ENCODE data around the gene ZNF181.
"Not testable (repeated sequence)": the region's sequence is repeated elsewhere in the genome, so short reads cannot be mapped to it uniquely, and the experiment has no call there.

Gene ZNF181

DNA sequence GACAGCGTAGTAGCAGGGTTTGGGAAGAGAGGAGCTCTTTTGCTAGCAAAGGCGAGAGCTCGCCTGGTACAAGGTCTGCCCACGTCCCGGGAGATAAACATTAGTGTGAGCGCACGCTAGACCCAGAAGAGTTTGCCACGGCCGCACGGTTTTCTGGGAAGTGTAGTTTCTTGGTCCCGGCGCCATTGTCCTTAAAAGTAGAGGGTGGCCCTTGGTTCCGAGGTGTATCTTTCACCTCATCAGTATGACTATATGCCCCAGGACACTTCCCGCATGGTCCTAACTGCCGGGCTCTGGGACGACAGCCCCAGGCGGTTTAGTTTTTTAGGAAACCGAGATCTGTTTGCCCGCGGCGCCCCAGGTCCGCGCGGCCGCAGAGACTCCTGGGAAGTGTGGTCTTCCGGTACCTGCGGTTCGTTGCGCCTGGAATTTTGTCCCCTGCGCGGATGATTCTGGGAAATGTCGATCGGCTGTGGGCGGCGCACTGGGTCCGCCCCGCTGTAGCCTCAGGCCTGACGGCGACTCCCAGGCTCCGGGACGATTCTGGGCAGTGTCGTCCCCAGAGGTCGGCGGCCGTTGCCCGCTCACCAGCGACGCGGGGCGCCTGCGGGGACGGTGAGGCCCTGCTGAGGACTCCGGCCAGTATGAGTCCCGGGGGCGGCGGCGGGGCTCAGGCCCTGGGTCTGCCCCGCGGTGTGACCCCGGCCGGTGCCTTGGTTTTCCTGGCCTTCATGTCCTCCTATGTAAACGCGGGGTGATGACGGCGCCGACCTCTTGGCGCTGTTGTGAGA lies at the start of gene ZNF181:
Gene ZNF181 (plus strand): TSS at position 498 of the 791 bp plus-strand sequence. CDS start 795 bp downstream, outside the sequence.
- peak; percentile 93 for DNase-seq (ENCODE audit: low spot score)

- DNase-seq (ENCODE audit: low spot score) = not testable (repeated sequence)
Observed at GRCh38 chr19:34685266-34685665, 48.8 kb upstream of the ZNF181 start.

DNA sequence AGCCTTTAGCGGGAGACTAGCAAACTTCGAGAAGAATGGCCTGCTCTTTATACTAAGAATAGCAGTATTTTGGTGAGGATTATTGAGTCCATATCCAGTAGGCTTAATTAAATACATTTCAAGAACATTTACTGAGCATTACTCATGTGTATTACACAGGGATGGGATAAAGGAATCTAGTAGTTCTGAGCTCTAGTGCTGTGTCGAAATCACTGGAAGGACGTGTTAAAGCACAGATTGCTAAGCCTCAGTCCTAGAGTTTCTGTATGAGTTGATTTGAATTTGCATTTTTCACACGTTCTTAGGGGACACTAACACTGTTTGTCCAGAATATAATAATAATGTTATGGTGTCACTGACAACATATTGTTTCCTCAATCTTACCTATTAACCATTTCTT lies 47.6 kb upstream of the ZNF181 start:
- no peak for DNase-seq (ENCODE audit: low spot score)

GRCh38 chr19:34687348-34687747 lies 46.7 kb upstream of the ZNF181 start:
- no peak for DNase-seq (ENCODE audit: low spot score)

- DNase-seq (ENCODE audit: low spot score) = no peak
Observed at GRCh38 chr19:34688592-34688991, 45.5 kb upstream of the ZNF181 start.

GRCh38 chr19:34690372-34690771 lies 43.7 kb upstream of the ZNF181 start:
- DNase-seq (ENCODE audit: low spot score) = no peak

DNA sequence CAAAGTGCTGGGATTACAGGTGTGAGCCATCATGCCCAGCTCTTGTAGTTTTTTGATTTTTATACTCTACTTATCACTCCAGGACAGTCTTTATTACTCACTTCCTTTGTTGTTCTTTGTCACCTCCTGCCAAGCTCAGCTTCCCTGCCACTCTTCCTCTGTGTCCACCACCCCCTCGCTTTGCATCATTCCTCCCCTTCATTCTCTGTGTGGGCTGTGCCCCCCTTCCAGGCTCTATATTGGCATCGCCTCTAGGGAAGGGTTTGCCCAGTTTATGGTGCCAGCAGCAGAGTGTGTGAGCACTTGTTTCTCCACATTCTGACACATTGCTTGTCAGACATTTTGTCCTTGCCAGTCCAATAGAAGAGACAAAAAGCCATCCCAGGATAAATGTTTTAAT lies 41.5 kb upstream of the ZNF181 start:
- no peak for DNase-seq (ENCODE audit: low spot score)

GRCh38 chr19:34707661-34708060 lies 26.4 kb upstream of the ZNF181 start:
- no peak for DNase-seq (ENCODE audit: low spot score)

DNA sequence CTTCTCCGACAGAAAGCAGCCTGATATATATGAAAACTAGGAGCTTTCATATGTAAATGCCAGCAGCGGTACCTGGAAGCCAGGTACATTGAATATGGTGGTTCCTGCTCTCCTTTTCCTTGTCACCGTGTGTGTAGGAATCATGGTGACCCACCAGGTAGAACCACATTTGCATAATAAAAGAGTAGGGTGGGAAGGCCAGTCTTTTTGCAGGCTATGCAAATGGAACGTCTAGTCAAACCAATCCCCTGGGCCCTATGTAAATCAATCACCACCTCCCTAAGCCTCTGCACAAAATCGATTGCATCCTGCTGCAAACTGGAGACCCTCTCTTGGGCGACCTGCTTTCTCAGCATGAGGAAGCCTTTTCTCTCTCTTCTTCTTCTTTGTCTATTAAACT lies 22.2 kb upstream of the ZNF181 start:
- DNase-seq (ENCODE audit: low spot score) = no peak

GRCh38 chr19:34712395-34713261 lies 21.4 kb upstream of the ZNF181 start:
- peak; percentile 78 for DNase-seq (ENCODE audit: low spot score)

- no peak for DNase-seq (ENCODE audit: low spot score)
Observed at GRCh38 chr19:34713262-34713637, 20.8 kb upstream of the ZNF181 start.

- DNase-seq (ENCODE audit: low spot score) = no peak
Observed at GRCh38 chr19:34715357-34715756, 18.7 kb upstream of the ZNF181 start.

DNA sequence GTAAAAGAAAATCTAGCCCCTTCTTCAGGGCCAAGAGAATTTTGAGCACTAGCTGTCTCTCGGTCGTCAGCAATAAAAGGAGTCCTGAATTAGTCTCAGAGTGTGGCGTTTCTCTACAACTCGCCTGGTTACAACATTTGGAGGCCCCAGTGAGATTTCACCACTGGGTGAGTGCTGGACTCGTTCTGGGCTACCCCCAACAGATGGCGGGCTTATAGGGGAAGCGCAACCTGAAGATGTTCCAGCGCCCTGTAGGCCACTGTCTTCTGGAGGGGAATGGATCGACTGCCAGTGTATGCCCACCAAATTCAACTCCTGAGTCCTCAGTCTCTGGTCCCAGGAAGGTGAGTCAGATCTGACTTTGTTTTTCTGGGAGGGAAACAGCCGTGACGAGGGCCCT lies 11.7 kb upstream of the ZNF181 start:
- DNase-seq (ENCODE audit: low spot score) = no peak

GRCh38 chr19:34725400-34725799 lies 8.6 kb upstream of the ZNF181 start:
- DNase-seq (ENCODE audit: low spot score) = no peak

GRCh38 chr19:34731019-34731829 lies 2.8 kb upstream of the ZNF181 start:
- DNase-seq (ENCODE audit: low spot score) = no peak

GRCh38 chr19:34731964-34732363 lies 2.1 kb upstream of the ZNF181 start:
- no peak for DNase-seq (ENCODE audit: low spot score)

GRCh38 chr19:34732612-34733211 lies 1.3 kb upstream of the ZNF181 start:
- DNase-seq (ENCODE audit: low spot score) = peak; percentile 12

- no peak for DNase-seq (ENCODE audit: low spot score)
Observed at GRCh38 chr19:34733266-34733745, 737 bp upstream of the ZNF181 start.

DNA sequence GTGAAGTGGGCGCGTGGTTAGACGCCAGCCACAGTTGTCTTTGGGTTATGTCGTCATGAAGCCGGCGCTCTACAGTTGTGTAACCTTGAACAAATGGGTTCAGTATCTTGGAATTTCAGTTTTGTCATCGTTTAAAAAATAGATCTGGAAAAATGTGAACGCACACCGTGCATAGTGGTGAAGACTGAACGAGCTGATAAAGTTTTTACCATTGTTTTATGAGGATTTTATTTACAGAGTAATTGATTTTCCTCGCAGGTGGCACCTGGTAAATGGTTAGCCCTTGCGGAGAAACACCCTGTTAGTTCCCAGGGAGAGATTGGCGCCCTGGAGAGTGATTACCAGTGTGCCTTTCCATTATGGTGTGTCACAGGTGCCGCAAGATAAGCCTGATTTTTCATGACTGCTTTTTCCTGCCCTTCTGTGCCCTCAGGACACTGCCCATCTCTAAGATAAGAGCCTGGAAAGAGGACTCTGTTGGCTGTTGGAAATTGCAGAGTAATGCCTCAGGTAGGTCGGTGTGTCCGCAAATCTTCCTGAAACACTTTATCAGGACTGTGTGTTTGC lies 577 bp downstream of the ZNF181 start:
- no peak for DNase-seq (ENCODE audit: low spot score)

GRCh38 chr19:34744896-34745690 lies 11.1 kb downstream of the ZNF181 start:
- DNase-seq (ENCODE audit: low spot score) = no peak

DNA sequence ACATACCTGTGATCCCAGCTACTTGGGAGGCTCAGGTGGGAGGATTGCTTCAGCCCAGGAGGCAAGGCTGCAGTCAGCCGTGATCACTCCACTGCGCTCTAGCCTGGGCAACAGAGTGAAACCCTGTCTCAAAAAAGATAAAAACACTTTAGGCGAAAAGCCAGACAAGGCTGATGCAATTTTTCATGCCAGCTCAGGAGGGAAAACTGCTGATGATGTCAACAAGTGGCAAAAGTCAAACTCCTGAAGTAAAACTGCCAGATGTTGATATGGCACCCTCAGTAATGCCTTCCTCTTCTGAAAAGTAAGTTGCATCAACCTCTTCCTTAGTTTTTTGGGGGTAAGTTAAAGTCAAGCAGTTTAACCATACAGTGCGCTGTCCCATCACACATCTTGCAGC lies 23.4 kb downstream of the ZNF181 start:
- DNase-seq (ENCODE audit: low spot score) = no peak

Data from GM03348 (cell line).